HepG2 (cell line): ENCODE results near the gene MORN1. TPM values are rescaled to one million over a fixed set of nuclear protein-coding genes. Genes with fewer than 3 reads are reported as not detected.

Experiments
- AHR ChIP-seq: IDR thresholded peaks from 2 replicates; pipeline ENCODE4 v1.6.1; 2018; ENCODE audit warnings: missing genetic modification reagents, missing compliant biosample characterization
- BHLHE40 ChIP-seq: IDR thresholded peaks from 2 replicates; pipeline ENCODE4 v1.6.1; 2011; ENCODE audit warnings: low read length, improper control_type of control experiment
- CREB1 ChIP-seq, 2 experiments: fragments of 450-650 bp in 1 of 2; IDR thresholded peaks; 2 replicates each; pipeline ENCODE4 v1.6.1; 2016 to 2017; ENCODE audit warnings: control low read depth in 1 of 2, mild to moderate bottlenecking in 1 of 2, missing compliant biosample characterization in 1 of 2, missing genetic modification characterization in 1 of 2
- FOXA1 ChIP-seq, 2 experiments: fragments of 450-650 bp in 1 of 2; sonication (generic) in 1 of 2; formaldehyde crosslinking in 1 of 2; IDR thresholded peaks; 2 replicates each; pipeline versions ENCODE4 v1.4.0 to v1.6.1; 2016 to 2020; ENCODE audit warnings: missing genetic modification reagents in 1 of 2
- MBNL3 ChIP-seq: fragments of 250-450 bp; sonication (Bioruptor Pico); conservative IDR thresholded peaks from 2 replicates; pipeline ENCODE4 v1.8.0; 2022; ENCODE audit warnings: mild to moderate bottlenecking, inconsistent platforms
- MXI1 ChIP-seq: IDR thresholded peaks from 3 replicates; pipeline ENCODE4 v1.6.1; 2012; ENCODE audit warnings: low read depth, low read length, inconsistent platforms, borderline replicate concordance
- SOX6 ChIP-seq, 2 experiments: fragments of 450-650 bp in 1 of 2; sonication (generic) in 1 of 2; formaldehyde crosslinking in 1 of 2; IDR thresholded peaks; 2 replicates each; pipeline versions ENCODE4 v1.4.0 to v1.6.1; 2017 to 2020; ENCODE audit warnings: antibody characterized with exemption in 1 of 2, mild to moderate bottlenecking in 1 of 2, missing genetic modification reagents in 1 of 2
- ZMYM2 ChIP-seq: sonication (generic); formaldehyde crosslinking; IDR thresholded peaks from 2 replicates; pipeline ENCODE4 v1.8.0; 2022; ENCODE audit warnings: mild to moderate bottlenecking, missing genetic modification reagents
- ZNF33B ChIP-seq: sonication (generic); formaldehyde crosslinking; IDR thresholded peaks from 2 replicates; pipeline ENCODE4 v1.5.1; 2020; ENCODE audit warnings: mild to moderate bottlenecking, missing genetic modification reagents
- ZNF530 ChIP-seq: sonication (generic); formaldehyde crosslinking; IDR thresholded peaks from 2 replicates; pipeline ENCODE4 v1.5.0; 2020; ENCODE audit warnings: low read depth, mild to moderate bottlenecking, missing genetic modification reagents
- ZNF703 ChIP-seq: sonication (generic); formaldehyde crosslinking; IDR thresholded peaks from 2 replicates; pipeline ENCODE4 v1.5.1; 2020; ENCODE audit warnings: missing genetic modification reagents, mild to moderate bottlenecking, moderate library complexity, borderline replicate concordance
- polyA plus RNA-seq, 8 experiments: library from polyadenylated mRNA; depleted of rRNA in 3 of 8; stranded (reverse) in 7 of 8; unstranded in 1 of 8; fragments of >200 nt; fragmentation: Illumina TruSeq in 4 of 8; extraction: Trizol in 4 of 8; gene quantifications; 2 replicates each; pipeline versions ENCODE4 v1.2.1 to v1.2.3, GENCODE V29; 2011 to 2016; ENCODE audit warnings: low read depth in 4 of 8, missing spikeins in 1 of 8, mixed read lengths in 1 of 8; ENCODE audit not compliant: insufficient read depth in 1 of 8
- total RNA-seq, 5 experiments: library from RNA; depleted of rRNA; stranded (reverse); fragments of >200 nt; fragmentation: Illumina TruSeq; extraction: Trizol; gene quantifications; 2 replicates each; pipeline ENCODE4 v1.2.3, GENCODE V29; 2016; ENCODE audit warnings: low read depth in 1 of 5
- TF ChIP-seq, protein P1 (sequence below): sonication (generic); formaldehyde crosslinking; IDR thresholded peaks from 2 replicates; pipeline ENCODE4 v1.4.0; 2020; ENCODE audit warnings: mild to moderate bottlenecking, missing genetic modification reagents
- TF ChIP-seq, protein P2 (sequence below): sonication (generic); formaldehyde crosslinking; IDR thresholded peaks from 2 replicates; pipeline ENCODE4 v1.4.0; 2020; ENCODE audit warnings: missing genetic modification reagents, mild to moderate bottlenecking, borderline replicate concordance
- TF ChIP-seq, protein P3 (sequence below): sonication (generic); formaldehyde crosslinking; IDR thresholded peaks from 2 replicates; pipeline ENCODE4 v1.4.0; 2020; ENCODE audit warnings: mild to moderate bottlenecking, missing genetic modification reagents, borderline replicate concordance
- TF ChIP-seq, protein P4 (sequence below): sonication (generic); formaldehyde crosslinking; IDR thresholded peaks from 2 replicates; pipeline ENCODE4 v1.4.0; 2020; ENCODE audit warnings: missing genetic modification reagents
- TF ChIP-seq, protein P5 (sequence below): sonication (generic); formaldehyde crosslinking; IDR thresholded peaks from 2 replicates; pipeline ENCODE4 v1.5.1; 2020; ENCODE audit warnings: missing genetic modification reagents, mild to moderate bottlenecking, borderline replicate concordance

MORN1 gene
- total and polyA plus RNA-seq, 2 of the 13 experiments (the other 11 are each of a cell fraction or from before 2014, with no cell fraction given), result 3.1 to 6.5 TPM

DNA sequence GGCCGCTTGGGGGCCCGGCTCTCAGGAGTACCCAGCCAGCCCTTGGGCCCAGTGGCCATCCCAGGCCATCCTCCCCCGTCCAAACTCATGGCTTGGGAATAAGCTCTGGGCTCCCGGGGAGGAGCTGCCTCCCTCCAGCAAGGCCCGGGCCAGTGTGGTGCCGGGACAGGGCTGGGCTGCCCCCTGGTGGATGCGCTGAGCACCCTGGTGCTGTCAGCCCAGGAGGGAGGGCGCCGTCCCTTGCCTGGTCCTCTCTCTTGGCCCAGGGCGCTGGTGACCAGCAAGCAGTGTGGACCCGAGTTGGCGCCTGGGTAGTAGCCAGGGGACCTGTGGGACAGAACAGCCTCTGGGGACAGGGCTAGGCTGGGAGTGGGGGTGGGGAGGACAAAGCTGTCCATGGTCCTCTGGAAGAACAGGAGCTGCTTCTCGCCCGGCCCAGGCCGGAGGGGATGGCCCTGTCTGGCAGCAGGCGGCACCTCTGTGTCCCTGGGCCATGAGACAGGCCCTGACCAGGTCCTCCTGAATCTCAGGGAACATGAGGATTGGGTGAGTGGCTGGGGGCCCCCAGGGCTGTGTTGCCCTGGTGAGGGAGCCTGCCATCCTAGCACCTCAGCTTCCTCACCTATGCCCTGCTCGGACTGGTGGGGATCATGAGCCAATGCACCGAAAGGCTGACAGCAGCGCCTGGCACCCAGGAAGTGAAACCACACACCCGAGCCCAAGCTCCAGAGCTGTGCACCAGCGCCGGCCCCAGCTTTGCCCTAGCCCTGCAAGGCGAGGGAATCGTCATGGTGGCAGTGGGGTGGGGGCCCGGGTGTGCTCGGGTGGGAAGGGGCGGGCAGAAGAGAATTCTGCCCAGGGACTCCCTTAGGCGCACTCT, 9.4 kb downstream of the MORN1 start (continued):
- TF ChIP-seq MXI1 (no peak; the same call in 2 of the 3 replicates), ZNF530 (CRISPR knock-in tag) (no peak), FOXA1 (IDR thresholded peaks at IDR 0.05) (no peak), FOXA1 (CRISPR knock-in tag; IDR thresholded peaks at IDR 0.05) (peak; percentile 17; the same call in 1 of the 2 replicates), ZNF703 (no peak), BHLHE40 (no peak), CREB1 (IDR thresholded peaks at IDR 0.05) (no peak), CREB1 (CRISPR knock-in tag; IDR thresholded peaks at IDR 0.05) (no peak), ZNF33B (0 out of 2 replicates have a peak, but pooled peaks have one; percentile 52), MBNL3 (CRISPR knock-in tag) (no peak), ZMYM2 (CRISPR knock-in tag) (no peak), SOX6 (IDR thresholded peaks at IDR 0.05) (no peak), SOX6 (CRISPR knock-in tag; IDR thresholded peaks at IDR 0.05) (no peak), AHR (CRISPR knock-in tag) (no peak)
- TF ChIP-seq, protein P1, sequence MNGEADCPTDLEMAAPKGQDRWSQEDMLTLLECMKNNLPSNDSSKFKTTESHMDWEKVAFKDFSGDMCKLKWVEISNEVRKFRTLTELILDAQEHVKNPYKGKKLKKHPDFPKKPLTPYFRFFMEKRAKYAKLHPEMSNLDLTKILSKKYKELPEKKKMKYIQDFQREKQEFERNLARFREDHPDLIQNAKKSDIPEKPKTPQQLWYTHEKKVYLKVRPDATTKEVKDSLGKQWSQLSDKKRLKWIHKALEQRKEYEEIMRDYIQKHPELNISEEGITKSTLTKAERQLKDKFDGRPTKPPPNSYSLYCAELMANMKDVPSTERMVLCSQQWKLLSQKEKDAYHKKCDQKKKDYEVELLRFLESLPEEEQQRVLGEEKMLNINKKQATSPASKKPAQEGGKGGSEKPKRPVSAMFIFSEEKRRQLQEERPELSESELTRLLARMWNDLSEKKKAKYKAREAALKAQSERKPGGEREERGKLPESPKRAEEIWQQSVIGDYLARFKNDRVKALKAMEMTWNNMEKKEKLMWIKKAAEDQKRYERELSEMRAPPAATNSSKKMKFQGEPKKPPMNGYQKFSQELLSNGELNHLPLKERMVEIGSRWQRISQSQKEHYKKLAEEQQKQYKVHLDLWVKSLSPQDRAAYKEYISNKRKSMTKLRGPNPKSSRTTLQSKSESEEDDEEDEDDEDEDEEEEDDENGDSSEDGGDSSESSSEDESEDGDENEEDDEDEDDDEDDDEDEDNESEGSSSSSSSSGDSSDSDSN (CRISPR knock-in tag), result 0 out of 2 replicates have a peak, but pooled peaks have one; percentile 18
- TF ChIP-seq, protein P2, sequence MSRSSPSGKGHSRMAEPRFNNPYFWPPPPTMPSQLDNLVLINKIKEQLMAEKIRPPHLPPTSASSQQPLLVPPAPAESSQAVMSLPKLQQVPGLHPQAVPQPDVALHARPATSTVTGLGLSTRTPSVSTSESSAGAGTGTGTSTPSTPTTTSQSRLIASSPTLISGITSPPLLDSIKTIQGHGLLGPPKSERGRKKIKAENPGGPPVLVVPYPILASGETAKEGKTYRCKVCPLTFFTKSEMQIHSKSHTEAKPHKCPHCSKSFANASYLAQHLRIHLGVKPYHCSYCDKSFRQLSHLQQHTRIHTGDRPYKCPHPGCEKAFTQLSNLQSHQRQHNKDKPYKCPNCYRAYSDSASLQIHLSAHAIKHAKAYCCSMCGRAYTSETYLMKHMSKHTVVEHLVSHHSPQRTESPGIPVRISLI, result no peak
- TF ChIP-seq, protein P3, sequence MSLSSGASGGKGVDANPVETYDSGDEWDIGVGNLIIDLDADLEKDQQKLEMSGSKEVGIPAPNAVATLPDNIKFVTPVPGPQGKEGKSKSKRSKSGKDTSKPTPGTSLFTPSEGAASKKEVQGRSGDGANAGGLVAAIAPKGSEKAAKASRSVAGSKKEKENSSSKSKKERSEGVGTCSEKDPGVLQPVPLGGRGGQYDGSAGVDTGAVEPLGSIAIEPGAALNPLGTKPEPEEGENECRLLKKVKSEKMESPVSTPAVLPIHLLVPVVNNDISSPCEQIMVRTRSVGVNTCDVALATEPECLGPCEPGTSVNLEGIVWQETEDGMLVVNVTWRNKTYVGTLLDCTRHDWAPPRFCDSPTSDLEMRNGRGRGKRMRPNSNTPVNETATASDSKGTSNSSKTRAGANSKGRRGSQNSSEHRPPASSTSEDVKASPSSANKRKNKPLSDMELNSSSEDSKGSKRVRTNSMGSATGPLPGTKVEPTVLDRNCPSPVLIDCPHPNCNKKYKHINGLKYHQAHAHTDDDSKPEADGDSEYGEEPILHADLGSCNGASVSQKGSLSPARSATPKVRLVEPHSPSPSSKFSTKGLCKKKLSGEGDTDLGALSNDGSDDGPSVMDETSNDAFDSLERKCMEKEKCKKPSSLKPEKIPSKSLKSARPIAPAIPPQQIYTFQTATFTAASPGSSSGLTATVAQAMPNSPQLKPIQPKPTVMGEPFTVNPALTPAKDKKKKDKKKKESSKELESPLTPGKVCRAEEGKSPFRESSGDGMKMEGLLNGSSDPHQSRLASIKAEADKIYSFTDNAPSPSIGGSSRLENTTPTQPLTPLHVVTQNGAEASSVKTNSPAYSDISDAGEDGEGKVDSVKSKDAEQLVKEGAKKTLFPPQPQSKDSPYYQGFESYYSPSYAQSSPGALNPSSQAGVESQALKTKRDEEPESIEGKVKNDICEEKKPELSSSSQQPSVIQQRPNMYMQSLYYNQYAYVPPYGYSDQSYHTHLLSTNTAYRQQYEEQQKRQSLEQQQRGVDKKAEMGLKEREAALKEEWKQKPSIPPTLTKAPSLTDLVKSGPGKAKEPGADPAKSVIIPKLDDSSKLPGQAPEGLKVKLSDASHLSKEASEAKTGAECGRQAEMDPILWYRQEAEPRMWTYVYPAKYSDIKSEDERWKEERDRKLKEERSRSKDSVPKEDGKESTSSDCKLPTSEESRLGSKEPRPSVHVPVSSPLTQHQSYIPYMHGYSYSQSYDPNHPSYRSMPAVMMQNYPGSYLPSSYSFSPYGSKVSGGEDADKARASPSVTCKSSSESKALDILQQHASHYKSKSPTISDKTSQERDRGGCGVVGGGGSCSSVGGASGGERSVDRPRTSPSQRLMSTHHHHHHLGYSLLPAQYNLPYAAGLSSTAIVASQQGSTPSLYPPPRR (CRISPR knock-in tag), result no peak
- TF ChIP-seq, protein P4, sequence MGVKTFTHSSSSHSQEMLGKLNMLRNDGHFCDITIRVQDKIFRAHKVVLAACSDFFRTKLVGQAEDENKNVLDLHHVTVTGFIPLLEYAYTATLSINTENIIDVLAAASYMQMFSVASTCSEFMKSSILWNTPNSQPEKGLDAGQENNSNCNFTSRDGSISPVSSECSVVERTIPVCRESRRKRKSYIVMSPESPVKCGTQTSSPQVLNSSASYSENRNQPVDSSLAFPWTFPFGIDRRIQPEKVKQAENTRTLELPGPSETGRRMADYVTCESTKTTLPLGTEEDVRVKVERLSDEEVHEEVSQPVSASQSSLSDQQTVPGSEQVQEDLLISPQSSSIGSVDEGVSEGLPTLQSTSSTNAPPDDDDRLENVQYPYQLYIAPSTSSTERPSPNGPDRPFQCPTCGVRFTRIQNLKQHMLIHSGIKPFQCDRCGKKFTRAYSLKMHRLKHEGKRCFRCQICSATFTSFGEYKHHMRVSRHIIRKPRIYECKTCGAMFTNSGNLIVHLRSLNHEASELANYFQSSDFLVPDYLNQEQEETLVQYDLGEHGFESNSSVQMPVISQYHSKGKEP, result no peak
- TF ChIP-seq, protein P5, sequence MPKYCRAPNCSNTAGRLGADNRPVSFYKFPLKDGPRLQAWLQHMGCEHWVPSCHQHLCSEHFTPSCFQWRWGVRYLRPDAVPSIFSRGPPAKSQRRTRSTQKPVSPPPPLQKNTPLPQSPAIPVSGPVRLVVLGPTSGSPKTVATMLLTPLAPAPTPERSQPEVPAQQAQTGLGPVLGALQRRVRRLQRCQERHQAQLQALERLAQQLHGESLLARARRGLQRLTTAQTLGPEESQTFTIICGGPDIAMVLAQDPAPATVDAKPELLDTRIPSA (CRISPR knock-in tag), result no peak
